Amygdala (tissue), 56 donors: ENCODE measurements around the gene EPB41L4A.

ENCODE experiments used
- DNase-seq, 56 donors: peaks; one replicate each; lab custom pipeline; 2025; lab: John Stamatoyannopoulos, UW

EPB41L4A gene

GRCh38 chr5:112174959-112175594 is 244.0 kb downstream of the EPB41L4A start:
- DNase-seq, result peak in 7 of 56 donors; percentile 1 to 44 (median 4)

DNA sequence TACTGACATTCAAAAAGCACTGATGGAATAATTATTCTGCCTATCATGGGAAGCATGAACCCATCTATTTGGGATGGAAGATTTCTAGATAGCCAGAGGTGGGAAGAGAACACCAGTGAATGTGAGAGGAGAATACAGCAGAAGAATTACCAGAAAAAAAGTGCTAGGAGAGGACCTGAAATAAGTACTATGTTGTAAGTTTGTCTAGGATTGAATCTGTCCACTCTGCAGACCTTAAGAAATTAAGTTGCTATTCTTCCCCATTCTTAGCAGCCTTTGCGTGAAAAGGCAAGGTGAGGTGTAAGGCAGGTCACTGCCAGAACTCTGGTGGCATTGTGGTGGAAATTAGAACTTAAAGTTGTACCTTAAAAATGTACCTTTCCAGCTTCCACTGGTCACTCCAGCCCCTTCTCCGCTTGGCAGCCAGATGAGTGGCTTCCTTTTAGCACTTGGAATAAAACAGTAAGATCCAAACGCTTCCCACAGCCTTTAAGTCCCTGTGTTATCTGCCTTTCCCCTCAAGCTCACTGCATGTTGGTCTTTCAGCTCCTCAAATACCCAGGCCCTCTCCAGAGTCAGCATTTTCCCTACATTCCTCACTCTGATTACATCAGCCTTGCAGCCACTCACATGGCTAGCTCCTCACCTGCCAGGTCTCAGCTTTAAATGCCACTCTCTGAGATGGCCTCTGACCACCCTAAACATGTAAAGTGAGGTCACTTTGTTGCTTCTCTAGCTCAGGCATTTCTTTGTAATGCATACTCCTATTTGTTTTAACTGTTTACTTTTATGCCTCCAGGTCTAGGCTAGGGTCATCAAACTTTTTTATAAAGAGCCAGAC is 253.0 kb downstream of the EPB41L4A start:
- DNase-seq, result no peak

DNA sequence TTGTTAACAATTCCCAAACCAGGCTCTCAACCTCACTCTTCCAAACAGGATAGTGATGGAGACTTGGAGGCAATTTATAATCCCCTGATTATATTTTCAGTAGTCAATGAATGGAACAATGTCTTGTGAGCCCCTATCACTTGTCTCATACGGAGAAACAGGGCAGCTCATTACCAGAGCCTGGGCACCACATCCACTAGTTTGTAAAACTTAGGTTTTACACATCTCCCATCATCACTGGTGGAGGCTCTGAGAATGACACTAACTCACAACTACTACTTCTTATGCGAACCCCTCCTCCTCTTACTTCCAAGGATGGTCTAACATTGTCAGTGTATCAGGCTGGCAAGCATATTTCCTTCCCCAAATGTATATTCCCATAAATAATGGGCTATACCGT is 253.7 kb downstream of the EPB41L4A start:
- DNase-seq, result no peak

- DNase-seq, result no peak
Measured at GRCh38 chr5:112163435-112163834, 255.6 kb downstream of the EPB41L4A start.

DNA sequence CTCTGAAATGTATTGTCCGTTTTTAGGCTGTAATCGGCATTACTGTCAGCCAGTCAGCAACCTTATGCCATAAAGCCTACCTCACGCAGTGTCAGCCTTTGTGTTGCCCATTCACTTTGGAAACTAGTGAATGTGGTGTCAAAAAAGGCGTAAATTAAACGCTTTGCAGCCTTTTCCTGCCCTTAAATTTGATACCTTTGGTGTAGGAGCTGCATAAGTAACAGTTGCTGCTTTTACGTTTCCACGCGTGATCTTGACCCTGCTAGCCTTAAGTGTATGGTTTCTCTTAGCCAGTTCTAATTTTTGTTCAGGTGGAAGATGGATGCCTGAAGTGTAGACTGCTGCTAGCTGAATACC is 257.7 kb downstream of the EPB41L4A start:
- no peak for DNase-seq

GRCh38 chr5:112160652-112161391 is 258.3 kb downstream of the EPB41L4A start:
- peak; percentile 20 to 93 (median 84) for DNase-seq

- no peak for DNase-seq
Measured at GRCh38 chr5:112159435-112159834, 259.6 kb downstream of the EPB41L4A start.

- DNase-seq, result no peak
Measured at GRCh38 chr5:112156211-112156610, 262.9 kb downstream of the EPB41L4A start.

DNA sequence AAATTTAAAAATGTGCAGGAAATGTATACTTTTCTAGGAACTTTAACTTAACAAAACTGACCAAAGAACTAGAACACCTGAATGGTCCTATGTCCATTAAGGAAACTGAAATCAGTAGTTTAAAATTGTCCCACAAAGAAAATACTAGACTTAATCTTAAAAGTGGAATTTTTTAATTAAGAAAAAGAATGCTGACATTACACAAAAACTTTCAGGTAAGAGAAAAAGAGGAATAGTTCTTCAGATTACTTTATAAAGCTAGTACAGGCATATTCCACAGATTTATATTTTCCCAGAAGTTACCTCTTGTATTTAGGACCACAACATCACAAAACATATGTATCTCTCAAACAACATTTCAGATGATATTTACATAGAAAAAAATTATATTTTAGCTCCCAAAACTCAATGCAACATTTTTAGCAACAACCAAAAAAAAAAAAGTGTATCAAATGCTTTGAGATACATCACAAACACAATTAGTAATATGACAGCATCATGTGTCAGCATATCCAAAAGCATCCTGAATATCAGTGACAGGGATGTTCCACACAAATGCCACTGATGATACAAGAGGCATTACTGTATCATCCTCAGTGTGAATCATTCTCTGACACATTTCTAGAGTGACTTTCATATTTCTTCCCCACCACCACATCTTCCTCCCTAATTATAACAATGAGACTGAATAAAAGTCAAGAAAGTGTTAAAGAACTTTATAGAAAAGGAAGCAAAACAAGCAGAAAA is 264.0 kb downstream of the EPB41L4A start:
- DNase-seq, result no peak

DNA sequence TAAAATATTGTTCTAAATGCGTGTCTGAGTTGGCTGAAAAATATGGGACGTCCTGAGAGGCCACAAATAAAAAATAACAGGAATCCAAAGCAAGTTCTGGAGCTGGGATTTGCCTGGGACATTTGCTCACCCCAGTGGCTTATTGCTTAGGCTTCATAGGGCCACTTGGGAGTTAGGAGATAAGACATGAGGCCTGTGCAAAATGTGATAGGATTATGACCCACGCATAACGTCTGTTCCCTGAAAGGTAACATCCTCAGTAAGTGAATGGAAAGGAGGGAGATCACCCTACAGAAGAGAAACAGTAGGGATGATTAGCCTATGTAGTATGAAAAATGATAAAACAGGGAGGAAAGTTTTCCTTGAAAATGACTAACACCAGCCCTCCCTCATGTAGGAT is 269.4 kb downstream of the EPB41L4A start:
- no peak for DNase-seq

DNA sequence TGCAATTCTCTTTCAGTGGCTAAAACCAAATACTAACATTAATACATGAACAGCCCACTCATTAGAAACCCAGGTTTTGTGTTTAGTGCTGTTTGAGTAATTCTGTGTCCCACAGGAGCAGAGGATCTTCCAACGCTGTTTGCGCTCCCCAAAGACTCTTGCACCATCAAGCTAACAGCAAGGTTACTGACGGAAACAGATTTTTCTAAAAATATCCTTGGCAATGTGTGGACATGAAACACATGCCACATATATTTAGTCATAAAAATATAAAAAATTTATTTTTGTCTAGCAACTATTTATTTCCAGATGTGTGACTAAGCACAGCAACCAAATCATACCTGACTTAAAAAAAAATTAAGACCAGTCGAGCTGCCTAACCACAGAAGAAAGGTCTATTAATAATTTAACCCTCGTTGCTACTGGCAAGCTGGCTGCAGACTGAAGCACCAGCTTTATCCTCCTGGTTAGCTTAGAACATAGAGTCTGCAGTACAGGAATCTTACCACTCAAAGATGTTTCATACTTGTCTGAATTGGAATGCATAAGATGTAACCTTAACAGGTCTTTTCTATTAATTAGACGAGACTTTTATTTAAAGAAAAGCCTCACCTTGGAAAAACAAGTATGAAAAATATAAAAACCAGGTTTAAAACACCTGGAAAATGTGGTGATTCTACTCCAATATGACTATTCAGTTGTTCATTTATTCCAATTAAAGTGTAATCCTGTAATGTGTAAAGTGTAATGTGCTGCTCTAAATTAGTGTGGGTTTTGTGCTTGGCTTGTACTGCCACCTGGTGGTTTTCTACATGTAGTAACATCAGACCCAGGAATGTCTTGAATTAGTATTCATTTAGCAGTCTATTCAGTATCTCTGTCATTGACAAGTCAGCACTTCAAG is 272.5 kb downstream of the EPB41L4A start:
- peak in 37 of 56 donors; percentile 0 to 79 (median 19) for DNase-seq

- DNase-seq, result no peak
Measured at GRCh38 chr5:112143690-112144089, 275.4 kb downstream of the EPB41L4A start.

DNA sequence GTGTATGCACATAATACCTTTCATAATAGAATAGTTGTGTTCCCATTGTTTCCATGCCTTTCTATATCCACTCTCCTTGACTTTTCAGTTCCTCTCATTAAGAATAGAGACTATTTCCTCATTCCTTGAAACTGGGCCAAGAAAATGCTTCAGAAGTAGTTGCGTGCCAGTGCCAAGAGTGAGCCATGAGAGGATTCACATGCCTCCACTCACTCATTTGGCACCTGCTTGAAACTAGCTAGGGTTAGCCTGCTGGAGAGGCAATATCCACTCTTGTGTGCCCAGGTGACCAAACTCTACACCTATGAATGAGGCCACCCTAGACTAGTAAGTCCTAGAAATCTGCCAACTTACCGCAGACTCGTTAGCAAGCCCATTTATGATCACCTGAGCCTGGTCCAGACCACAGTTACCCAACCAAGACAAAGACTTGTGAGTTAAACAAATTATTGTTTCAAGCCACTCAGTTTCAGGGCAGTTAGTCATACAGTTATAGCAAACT is 276.3 kb downstream of the EPB41L4A start:
- DNase-seq, result no peak

- DNase-seq, result no peak
Measured at GRCh38 chr5:112141582-112141981, 277.5 kb downstream of the EPB41L4A start.

DNA sequence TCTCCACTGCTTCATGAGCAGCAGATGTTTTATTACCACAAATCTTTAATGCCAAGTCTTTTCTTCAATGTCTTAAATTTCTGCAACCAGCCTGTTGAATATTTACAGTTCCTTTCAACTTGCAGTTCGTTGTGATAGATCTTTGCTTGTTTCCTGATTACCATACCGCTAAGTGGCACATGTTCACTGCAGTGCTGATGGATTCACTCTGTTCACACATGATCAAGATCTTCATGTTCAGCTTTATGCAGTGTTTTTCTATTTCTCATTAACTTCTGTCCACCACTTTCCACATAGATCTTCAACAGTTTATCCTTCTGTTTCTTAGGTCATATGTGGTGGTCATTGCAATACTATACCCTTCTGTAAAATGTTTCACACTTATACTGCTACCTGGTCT is 280.6 kb downstream of the EPB41L4A start:
- no peak for DNase-seq

DNA sequence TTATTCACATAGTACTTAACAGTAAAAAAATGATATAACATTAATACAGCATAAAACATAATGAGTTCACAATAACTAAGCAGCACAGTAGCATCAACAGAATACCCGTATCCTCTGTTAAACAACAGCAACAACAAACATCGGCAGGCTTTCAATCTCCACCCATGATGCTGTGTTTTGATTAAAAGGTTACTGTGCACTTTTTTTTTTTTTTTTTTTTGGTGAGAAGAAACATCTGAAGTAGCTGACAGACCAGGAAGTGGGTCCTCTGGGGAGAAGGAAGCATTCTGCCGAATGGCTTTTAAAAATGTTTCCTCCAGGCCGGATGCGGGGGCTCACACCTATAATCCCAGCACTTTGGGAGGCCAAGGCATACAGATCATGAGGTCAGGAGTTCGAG is 282.3 kb downstream of the EPB41L4A start:
- no peak for DNase-seq

DNA sequence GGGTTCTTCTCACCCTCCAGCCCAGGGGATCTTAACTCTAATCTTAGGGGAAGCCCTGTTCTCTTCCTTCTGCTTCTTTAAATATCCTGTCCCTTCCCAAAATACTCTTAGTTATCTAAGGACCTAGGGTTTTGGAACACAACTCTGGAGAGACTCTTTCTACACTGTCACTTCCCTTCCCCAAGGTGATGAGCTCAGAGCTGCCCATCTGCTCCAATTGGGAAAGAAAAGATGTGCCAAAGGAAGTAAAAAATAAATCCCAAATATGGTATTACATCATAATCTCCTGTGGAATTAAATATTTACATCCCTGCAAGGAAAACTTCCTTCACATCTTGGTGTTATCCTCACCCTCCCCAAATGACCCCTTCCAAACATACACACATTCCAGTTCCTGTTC is 291.2 kb downstream of the EPB41L4A start:
- no peak for DNase-seq

- DNase-seq, result no peak
Measured at GRCh38 chr5:112126982-112127381, 292.1 kb downstream of the EPB41L4A start.

DNA sequence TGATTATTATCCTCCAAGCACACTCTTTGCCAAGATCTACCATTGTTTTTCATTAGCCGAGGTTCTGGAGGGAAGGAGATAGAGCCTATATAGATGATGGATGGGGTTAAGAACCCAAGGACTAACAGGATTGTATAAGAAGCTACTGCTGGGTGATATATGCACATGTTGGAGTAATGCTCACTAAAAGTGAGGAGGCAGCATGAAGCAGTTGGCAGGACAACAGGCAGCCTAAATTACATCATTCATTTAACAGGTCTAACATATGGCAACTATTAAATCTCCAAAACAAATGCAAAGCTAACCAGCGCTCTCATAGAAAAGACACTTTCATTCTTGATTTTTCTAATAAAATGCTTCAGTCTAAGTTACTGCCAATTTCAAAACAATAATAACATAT is 293.2 kb downstream of the EPB41L4A start:
- peak in 2 of 56 donors; percentile 0 to 7 for DNase-seq
